ENCODE results near the gene EMC10.
"Not testable (repeated sequence)": the region's sequence is repeated elsewhere in the genome, so short reads cannot be mapped to it uniquely, and the experiment has no call there.

The EMC10 gene

GRCh38 chr19:50453243-50453642 is 23.1 kb upstream of the EMC10 start:
- DNase-seq = no peak

GRCh38 chr19:50455992-50456391 is 20.3 kb upstream of the EMC10 start:
- no peak for DNase-seq

- DNase-seq = no peak
Observed at GRCh38 chr19:50457300-50457699, 19.0 kb upstream of the EMC10 start.

- no peak for DNase-seq
Observed at GRCh38 chr19:50458396-50459066, 17.8 kb upstream of the EMC10 start.

- no peak for DNase-seq
Observed at GRCh38 chr19:50459067-50459456, 17.2 kb upstream of the EMC10 start.

- no peak for DNase-seq
Observed at GRCh38 chr19:50459638-50460037, 16.7 kb upstream of the EMC10 start.

- DNase-seq = no peak
Observed at GRCh38 chr19:50460161-50460765, 16.0 kb upstream of the EMC10 start.

- DNase-seq = peak; percentile 72 to 74
Observed at GRCh38 chr19:50461066-50461875, 15.0 kb upstream of the EMC10 start.

- DNase-seq = no peak
Observed at GRCh38 chr19:50462970-50463369, 13.3 kb upstream of the EMC10 start.

GRCh38 chr19:50464348-50464747 is 12.0 kb upstream of the EMC10 start:
- DNase-seq = no peak

- no peak for DNase-seq
Observed at GRCh38 chr19:50465000-50465399, 11.3 kb upstream of the EMC10 start.

GRCh38 chr19:50465986-50466705 is 10.2 kb upstream of the EMC10 start:
- DNase-seq = no peak

GRCh38 chr19:50466706-50467039 is 9.6 kb upstream of the EMC10 start:
- DNase-seq = no peak

GRCh38 chr19:50467566-50467965 is 8.7 kb upstream of the EMC10 start:
- no peak for DNase-seq

- DNase-seq = no peak
Observed at GRCh38 chr19:50468818-50469217, 7.5 kb upstream of the EMC10 start.

- not testable (repeated sequence) for DNase-seq
Observed at GRCh38 chr19:50473336-50473735, 3.0 kb upstream of the EMC10 start.

GRCh38 chr19:50475101-50475568 is 1.2 kb upstream of the EMC10 start:
- no peak for DNase-seq

- no peak for DNase-seq
Observed at GRCh38 chr19:50475736-50476223, 527 bp upstream of the EMC10 start.

- DNase-seq = no peak
Observed at GRCh38 chr19:50476907-50477238, 566 bp downstream of the EMC10 start.

- no peak for DNase-seq
Observed at GRCh38 chr19:50477751-50478515, 1.6 kb downstream of the EMC10 start.

GRCh38 chr19:50478901-50479715 is 2.8 kb downstream of the EMC10 start:
- DNase-seq = no peak
